Dermis blood vessel endothelial cell (primary cell): ENCODE results near the gene TTC24. TPM values are rescaled to one million over a fixed set of nuclear protein-coding genes. Genes with fewer than 3 reads are reported as not detected.
"Not testable (repeated sequence)": the region's sequence is repeated elsewhere in the genome, so short reads cannot be mapped to it uniquely, and the experiment has no call there.

Source experiments
- DNase-seq: peaks from one replicate; pipeline ENCODE4 v3.0.0; 2010
- total RNA-seq: library from RNA; depleted of rRNA; stranded (reverse); fragments of >200 nt; gene quantifications from 2 replicates; pipeline ENCODE4 v1.2.3, GENCODE V29; 2014

TTC24 gene
- total RNA-seq, result not detected in 2 replicates

DNA sequence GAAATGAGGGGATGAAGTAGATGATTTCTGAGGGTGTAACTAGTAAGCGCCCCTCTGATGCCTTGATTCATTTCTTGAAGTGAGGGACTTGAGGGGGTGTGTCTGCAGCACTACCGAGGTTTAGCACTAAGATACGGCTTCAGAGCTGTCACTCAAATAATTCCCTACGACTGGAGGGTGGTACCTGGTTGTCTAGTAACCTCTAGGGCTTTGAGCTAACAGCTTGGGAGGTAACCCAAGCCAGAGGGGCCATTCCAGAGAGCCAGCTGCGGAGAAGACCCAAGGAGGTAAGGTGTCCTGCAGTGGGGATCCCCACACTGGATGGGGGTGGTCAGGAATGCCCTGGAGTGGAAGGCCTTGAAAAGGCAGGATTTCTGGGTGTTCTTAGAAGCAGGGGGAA lies at the start of gene TTC24:
TSS of gene TTC24 (plus strand) at position 252 of the 400 bp plus-strand sequence. CDS start 1,642 bp downstream, outside the sequence.
- DNase-seq, result no peak

DNA sequence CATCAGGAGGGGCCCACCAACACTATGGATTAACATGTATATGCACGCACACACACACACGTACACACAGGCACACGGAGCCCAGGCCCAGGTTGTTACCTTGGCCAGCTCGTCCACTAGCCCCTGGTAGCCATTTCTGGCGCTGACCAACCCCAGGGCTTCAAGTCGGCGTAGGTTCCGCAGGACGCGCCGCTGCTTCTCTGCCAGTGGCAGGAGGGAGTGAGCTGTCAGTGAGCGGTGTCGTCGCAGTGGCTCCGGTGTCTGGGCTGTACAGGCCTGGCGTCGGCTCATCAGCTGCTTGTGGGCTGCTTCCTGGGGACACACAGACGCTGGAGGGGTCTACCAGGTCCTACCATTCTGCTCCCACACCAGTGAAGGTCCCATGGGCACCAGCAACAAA lies 49.5 kb upstream of the TTC24 start:
- no peak for DNase-seq

DNA sequence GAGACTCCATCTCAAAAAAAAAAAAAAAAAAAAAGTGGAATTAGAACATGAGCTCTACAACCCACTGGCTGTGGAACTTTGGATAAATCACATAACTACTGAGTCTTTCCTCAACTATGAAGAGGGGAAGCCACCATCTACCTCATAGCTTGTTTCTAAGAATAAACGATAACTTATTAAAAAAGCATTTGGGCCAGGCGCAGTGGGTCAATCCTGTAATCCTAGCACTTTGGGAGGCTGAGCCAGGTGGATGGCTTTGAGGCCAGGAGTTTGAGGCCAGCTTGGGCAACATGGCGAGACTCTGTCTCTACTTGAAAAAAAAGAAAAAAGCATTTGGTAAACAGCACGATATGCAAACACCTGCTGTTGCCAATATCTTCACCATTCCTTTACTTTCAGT lies 47.1 kb upstream of the TTC24 start:
- no peak for DNase-seq

DNA sequence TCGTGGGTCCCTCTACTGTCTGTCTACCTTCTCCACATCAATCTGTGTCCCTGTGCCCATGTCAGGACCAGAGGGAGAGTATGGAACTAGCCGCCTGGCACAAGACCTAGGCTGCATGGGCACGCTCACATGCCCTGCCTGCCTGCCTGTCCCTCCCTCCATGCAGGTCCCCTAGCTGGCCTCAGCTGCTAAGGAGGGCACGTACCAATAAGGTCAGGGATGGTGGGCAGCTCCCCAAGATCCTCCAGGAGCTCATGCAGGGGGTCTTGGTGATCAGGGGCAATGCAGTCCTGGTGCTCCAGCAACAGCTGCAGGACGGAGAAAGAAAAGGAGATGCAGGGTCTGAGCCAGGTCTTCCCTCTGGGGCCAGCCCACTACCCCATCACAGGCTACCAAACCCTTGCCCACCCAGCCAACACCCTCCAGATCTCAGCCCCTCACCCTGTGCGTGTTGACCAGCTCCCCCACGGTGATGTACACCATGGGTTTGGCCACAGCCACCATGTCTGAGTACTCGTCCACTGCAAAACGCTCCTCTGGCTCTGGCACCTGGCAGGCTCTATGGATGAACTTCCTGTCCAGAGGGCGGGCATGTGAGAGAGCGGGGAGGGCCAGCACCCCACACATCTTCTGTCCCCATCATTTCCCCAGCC lies 45.8 kb upstream of the TTC24 start:
- no peak for DNase-seq

DNA sequence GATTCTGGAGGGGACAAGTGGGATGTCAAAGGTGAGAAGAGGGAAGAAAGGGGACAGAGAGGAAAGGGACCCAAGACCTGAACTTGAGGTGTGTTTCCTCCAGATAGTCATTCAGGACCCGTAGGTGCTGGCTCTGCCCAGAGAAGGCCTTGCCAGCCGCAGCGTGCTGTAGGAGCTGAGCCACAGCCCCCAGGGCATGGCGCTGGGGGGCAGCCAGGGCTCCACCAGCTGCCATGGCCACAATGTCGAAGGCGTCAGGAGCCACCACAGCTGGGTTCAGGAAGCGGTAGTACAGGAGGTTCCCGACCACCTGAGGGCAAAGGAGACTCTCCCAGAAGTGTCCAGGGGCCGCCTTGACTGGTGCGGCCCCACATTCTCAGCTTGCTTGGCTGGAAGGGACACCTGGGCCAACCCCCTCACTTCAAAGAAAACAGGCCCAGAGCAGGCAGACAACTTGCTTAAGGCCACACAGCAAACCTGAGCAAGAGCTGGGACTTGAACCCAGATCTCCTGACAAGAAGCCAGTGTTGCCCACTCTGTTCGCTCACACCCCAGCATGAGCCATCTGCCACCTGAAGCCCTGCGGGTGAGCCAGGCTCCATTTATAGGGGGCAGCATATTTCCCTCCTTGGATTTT lies 45.0 kb upstream of the TTC24 start:
- DNase-seq, result no peak

DNA sequence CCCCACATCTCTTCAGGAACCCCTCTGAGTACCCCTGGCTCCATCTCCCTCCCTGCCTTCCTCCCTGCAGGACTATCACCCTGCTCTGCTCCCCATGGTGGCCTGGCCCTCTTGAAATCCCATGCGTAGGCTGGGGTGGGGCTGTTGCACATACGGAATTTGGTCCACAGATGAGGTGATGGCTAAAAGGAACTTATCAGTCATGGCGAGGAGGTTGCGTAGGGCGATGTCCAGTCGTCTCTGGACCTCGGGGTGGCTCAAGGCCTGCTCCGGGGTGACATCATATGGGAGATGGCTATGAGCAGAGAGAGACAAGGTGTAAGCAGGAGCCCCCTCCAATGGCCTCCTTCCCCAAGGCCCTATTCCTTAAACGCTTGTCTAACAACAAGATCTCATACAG lies 42.5 kb upstream of the TTC24 start:
- no peak for DNase-seq

DNA sequence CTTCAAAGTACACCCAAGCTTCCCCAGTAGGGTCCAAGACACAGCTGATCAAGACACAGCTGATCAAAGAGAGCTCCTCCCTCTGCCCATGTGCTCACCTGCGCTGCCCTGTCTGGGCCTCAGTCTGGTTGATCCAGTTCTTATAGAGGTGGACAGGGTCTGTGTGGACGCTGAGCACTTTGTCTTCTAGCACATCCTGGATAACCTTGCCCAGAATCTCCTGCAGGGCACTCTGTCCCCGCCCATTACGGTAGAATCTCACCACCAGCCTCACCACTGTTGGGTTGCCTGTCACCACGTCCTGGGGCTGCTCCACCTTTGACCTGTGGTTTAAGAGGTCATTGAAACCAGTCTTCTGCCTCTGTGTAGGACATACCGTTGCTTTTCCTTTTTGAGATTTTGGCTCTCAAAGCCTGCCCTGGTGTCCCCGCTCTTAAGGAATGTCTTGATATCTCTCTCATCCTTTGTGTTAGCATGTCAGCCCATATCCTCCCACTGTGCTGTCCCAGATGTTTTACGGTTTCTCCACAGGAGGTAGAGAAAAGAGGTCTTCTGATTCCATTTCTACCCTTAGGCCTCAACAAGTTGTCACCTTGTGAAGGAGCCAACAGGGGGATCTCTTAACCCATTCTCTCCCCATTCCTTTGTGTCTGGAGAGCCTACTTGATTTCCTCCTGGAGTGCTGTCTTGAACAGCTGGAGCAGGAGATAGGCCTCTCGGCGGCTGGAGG lies 40.6 kb upstream of the TTC24 start:
- DNase-seq, result no peak

DNA sequence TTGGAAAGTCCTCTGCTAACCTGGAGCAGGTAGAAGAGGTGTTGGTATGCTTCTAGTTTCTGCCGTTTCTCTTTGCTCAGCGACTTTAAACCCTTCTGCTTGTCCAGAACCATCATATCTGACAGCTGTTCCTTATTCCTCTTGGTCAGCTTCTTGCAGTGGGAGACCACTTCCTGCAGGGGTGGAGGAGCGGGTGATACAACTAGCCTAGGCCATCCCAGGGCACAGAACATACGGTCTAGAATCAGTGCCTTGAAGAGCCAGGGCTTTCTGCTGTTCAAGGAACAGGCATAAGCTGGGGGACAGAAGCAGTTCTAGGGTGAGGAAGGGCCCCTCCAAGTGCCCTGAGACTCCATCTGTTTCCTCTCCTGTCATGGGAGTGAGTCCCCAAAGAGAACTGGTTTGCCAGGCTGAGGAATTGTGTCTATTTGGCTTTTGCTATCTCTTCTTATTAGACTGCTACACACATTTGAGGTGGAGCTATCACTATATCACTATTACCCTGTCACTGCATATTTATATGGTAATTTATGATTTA lies 39.6 kb upstream of the TTC24 start:
- no peak for DNase-seq

DNA sequence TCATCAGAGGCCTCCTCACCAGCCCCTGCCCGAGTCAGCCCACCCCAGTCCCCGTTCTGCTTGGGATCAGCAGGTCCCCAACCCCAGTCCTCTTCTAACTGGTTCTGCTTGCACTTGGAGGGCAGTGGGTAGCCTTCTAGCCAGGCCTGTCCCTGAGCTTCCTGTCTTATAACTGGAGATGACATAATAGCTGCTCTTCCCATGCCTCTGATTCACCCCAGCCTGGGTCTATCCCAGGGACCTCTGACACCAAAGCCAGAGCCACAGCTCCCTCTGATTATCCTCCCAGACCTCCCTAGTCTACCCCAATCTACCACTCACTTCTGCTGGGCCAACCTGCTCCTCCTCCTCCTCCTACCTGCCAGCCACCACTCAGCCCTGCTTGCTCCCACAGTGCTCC lies 38.6 kb upstream of the TTC24 start:
- DNase-seq, result peak; percentile 7

DNA sequence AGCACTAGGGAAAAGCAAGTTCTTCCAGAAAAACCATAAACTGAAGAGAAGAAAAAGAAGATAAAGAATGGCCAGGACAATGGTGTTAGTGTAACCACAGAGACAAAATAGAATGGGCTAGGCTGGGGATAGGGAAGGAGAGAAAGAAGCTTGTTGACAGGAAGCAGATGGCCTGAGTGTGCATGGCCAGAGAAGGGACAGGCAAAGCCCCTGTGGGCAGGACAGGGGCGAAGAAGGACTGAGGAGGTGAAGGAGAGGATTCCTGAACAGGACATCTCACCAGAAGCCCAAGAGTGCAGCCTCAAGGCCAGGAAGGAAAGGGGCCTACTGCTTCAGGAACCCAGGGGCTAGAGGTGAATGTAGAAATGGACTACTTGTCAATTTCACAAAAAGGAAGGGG lies 36.5 kb upstream of the TTC24 start:
- peak; percentile 25 for DNase-seq

DNA sequence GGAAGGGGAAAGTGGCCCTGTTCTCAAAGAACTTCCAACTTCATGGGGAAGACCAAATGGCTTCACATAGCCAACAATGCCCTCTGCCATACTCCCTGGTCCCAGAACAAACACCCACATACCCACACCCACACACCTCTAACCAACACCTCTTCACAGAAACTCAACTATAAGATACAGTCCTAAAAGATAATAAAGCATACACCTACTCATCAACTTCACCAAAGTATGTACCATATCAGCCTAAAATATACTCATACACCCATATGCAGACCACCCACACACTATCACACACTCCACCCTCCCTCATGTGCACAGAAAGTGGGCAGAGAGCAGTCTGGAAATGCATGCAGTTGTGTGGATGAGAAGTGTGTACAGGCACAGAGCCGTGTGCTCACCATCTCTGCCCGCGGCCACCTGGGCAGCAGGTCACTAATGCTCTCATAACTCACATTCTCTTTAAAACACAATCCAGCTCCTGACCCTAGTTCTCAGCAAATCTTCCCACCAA lies 34.9 kb upstream of the TTC24 start:
- no peak for DNase-seq

DNA sequence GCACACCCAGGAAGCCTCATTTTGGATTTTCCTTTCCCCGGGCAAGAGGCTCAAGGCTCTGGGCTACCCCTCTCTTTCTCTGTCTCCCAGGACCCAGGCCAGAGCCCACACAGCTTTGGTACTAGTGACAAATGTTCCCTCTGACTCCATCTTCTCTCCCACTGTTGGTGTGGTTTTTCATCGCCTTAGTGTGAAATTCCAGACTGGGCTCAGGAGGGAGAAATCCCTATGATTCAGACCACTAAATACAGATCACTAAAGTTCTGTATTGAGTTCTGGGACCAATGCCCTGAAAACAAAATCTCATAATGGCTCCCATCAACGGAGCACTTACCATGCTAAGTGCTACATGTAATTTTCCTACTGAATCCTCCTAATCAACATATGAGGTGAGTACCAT lies 33.3 kb upstream of the TTC24 start:
- no peak for DNase-seq

DNA sequence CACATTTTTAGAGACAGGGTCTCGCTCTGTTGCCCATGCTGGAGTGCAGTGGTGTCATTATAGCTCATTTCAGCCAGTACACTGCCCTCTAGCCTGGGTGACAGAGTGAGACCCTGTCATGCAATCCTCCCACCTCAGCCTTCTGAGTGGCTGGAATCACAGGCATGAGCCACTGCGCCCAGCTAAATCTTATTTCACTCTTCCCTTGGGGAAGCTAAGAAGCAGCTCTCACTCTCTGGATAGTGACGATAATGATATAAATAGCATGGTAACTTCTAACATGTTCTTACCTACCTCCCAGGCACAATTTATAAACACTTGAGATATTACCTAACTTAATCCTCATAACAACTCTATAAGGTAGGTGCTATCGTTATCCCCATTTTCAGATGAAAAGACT lies 32.1 kb upstream of the TTC24 start:
- no peak for DNase-seq

DNA sequence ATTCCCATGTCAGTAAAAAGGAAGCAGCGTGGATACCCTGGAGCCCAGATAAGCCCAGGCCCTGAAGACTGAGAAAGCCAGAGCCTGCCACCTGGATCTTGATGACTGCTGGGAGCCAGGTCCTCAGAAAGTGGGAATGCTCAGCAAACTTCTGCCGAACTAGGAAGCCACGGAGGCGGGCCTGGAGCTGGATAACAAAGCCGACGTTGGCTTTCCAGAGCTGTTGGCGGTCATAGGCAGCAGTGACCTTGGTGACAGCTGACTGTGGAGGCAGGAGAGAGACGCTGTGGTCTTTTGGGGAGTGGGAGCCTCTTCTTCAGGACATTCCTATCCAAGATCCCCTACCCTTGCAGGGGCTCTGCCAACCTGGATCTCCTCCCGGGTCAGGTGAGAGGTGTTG lies 31.5 kb upstream of the TTC24 start:
- DNase-seq, result no peak

DNA sequence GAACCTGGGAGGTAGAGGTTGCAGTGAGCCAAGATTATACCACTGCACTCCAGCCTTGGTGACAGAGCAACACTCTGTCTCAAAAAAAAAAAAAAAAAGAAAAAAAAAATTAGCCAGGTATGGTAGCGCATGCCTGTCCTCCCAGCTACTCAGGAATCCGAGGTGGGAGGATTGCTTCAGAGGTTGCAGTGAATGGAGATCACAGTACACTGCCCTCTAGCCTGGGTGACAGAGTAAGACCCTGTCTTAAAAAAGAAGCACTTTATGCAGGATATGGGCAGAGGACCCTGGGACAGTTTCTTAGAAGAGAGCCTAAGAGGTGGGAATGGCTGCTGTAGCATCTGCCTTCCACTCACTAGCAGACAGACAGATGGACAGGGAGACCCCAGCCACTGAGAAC lies 30.1 kb upstream of the TTC24 start:
- DNase-seq, result no peak

DNA sequence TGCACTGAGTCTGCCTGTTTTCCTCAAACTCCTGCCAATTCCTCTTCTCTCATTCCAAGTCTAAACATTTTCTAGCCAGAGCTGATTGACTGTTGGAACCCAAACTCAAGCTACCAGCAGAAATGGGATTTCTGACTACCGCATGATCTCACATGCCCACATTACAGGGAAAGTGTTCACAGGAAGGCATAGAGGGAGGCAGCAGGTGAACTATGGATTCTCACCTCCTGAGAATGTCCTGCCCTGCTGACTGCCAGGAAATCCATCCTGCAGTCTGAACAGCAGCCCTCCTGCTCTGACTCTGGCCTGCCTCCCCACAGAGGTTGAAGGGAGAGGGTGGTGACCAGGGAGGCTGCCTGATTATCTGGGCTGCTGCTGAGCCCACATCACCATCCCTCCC lies 29.7 kb upstream of the TTC24 start:
- no peak for DNase-seq

DNA sequence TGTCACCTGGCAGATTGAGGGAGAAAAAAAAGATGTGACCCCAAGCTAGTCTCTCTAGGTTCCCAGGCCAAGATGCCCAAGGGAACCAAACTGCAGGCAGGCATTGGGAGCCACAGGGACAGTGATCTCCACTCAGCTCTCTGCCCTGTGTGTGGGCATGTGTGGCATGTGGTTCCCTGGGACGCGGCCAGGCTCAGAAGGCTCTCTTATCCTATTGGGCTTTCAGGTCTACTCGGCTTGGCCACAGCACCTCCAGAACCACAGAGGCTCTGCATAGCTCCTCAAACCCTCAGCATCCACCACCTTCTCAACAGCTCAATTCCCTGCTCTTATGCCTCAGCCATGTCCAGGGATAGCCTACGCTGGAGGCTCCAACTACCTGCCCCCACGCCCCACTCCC lies 29.2 kb upstream of the TTC24 start:
- no peak for DNase-seq

DNA sequence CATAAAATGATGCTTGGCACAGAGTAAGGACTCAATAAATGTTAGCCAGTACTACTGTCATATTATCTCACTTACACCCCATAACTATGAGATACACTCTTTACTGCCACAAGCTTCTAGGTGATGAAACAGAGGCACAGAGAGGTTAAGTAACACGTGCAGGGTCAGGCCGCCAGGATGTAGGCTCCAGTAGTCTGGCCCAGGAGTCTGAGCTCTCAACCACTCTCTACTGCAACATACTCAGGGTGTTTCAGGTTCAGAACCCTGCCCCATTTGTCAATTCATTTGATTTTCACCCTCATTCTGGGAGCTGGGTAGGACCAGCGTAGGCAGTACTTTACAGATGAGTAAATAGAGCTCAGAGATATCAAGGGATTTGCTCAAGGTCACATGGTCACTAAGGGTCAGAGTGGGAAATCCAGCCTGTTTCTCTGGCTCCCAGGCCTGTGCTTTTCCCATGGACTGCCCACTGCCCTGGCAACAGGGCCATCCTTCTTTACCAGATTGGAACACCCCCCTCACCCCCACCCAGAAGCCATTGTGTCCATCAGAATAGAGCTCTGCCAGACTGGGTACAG lies 28.4 kb upstream of the TTC24 start:
- no peak for DNase-seq

DNA sequence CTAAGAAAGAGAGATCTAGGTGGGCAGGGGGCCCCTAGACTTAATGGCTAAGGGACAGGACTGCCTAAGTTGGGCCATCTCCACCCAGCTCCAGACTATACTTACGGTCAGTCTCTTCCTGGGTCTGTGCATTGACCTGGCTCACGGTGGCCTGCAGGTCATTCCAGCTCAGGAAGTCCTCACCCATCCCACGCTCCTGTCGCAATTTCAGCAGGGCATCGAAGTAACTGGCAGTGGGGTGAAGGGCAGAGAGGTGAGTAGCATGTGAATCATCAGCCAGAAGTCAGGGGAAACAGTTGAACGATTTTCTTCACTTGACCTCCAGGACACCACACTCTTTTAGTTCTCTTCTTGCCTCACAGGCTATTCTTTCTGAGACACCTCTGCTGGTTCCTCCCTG lies 27.7 kb upstream of the TTC24 start:
- no peak for DNase-seq

DNA sequence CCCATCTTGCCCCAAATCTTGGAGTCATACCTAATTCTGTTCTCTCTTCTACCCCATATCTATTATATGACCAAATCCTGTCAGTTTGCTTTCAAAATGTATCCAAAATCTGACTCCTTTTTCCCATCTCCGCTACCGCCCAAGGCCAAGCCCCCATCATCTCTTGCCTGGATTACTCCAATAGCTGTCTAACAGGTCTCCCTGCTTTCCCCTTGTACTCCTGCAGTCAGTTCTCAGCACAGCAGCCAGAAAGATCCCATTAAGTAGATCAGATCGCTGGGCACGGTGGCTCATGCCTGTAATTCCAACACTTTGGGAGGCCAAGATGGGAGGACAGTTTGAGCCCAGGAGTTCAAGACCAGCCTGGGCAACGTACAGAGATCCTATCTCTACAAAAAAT lies 27.0 kb upstream of the TTC24 start:
- DNase-seq, result no peak

DNA sequence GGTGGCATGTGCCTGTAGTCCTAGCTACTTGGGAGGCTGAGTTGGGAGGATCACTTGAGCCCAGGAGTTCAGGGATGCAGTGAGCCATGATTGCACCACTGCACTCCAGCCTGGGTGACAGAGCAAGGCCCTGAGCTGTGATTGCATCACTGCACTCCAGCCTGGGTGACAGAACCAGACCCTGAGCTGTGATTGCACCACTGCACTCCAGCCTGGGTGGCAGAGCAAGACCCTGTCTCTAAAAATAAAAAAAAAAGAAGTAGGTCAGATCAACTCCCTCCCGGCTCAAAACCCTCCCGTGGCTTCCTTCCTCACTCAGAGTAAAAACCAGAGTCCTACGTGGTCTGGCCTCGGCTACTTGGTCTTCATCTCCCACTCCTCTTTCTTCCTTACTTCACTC lies 26.6 kb upstream of the TTC24 start:
- DNase-seq, result not testable (repeated sequence)

DNA sequence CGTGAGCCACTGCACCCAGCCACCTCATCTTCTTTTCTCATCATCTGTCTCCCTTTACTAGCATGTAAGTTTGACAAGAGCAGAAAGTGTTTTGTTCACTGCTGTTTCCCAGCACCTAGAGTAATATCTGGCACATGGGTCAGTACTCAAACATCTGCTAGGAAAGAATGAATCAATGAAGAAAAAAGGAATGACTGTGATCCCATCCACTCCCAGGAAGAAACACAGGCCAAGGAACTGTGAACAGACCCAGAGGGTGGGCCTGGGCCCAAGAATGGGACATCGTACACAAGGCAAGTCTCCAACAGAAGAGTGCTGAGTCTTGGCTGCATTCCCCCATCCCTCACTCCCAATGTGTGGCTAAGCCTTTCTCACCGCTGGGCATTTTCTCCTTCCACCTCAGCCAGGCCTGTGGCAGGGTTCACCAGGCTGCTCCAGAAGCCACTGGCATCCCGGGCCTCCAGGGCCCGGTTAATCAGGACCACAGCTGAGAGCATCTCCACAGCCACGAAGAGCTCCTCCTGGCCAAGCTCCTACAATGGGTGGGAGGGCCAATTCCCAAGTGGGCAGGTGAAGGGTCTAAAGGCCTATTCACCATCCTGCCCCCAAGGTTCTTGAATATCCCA lies 25.6 kb upstream of the TTC24 start:
- no peak for DNase-seq

DNA sequence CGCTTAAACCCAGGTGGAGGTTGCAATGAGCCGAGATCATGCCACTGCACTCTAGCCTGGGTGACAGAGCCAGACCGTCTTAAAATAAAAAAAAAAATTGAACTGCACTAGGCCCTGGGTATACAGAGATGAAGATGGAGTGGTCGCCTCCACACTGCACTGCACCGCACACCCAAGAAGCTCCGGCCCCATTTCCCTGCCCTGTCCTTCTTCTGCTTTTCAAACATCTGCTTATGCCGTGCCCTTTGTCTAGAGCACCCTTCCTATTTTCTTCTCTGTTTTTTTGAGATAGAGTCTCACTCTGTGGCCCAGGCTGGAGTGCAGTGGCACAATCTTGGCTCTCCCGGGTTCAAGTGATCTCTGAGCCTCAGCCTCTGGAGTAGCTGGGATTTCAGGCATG lies 24.6 kb upstream of the TTC24 start:
- DNase-seq, result no peak
